Astrocyte of the spinal cord (primary cell): Measurements from ENCODE around the gene PLD4.
"Not testable (repeated sequence)": the region's sequence is repeated elsewhere in the genome, so short reads cannot be mapped to it uniquely, and the experiment has no call there.

Source experiments
- DNase-seq: peaks from one replicate; pipeline ENCODE4 v3.0.0; 2011; ENCODE audit warnings: low read depth, low spot score
- H3K4me3 ChIP-seq: 2 replicates; pipeline ENCODE4 v1.5.1; 2011; ENCODE audit warnings: low read depth, mild to moderate bottlenecking, low read length, moderate library complexity
- CTCF ChIP-seq: IDR thresholded peaks from 2 replicates; pipeline ENCODE4 v1.5.1; 2012; ENCODE audit warnings: low read depth, mild to moderate bottlenecking, low read length, inconsistent platforms
- in situ Hi-C: cut with HindIII; loops from 2 replicates; pipeline ENCODE4 v1.10.0; 2017; ENCODE audit warnings: low sequenced_read_pairs

The PLD4 gene

GRCh38 chr14:104942586-104942985, 17.9 kb downstream of the PLD4 start:
- in situ Hi-C loops = no loop called here
- DNase-seq = no peak
- no peak for TF ChIP-seq CTCF
- no peak overlapping the region for H3K4me3 ChIP-seq

- DNase-seq, in situ Hi-C loops, H3K4me3 ChIP-seq: not testable (repeated sequence)
These were observed 18.7 kb downstream of the PLD4 start for GRCh38 chr14:104943216-104944015.

- DNase-seq, in situ Hi-C loops, H3K4me3 ChIP-seq: not testable (repeated sequence)
These were observed 19.3 kb downstream of the PLD4 start for GRCh38 chr14:104944016-104944308.

- DNase-seq, H3K4me3 ChIP-seq, in situ Hi-C loops: not testable (repeated sequence)
These were observed 19.9 kb downstream of the PLD4 start for GRCh38 chr14:104944436-104945205.

- H3K4me3 ChIP-seq, in situ Hi-C loops: not testable (repeated sequence)
These were observed 20.6 kb downstream of the PLD4 start for GRCh38 chr14:104945266-104945665.

GRCh38 chr14:104945986-104946965, 21.6 kb downstream of the PLD4 start:
- DNase-seq, H3K4me3 ChIP-seq, in situ Hi-C loops: not testable (repeated sequence)

More at GRCh38 chr14:104945266-104945665, 20.6 kb downstream of the PLD4 start:
- not testable (repeated sequence) for DNase-seq

GRCh38 chr14:104947201-104947600, 22.5 kb downstream of the PLD4 start:
- DNase-seq, in situ Hi-C loops, H3K4me3 ChIP-seq: not testable (repeated sequence)

GRCh38 chr14:104947881-104948735, 23.4 kb downstream of the PLD4 start:
- H3K4me3 ChIP-seq, in situ Hi-C loops, DNase-seq: not testable (repeated sequence)

GRCh38 chr14:104948736-104949031, 24.0 kb downstream of the PLD4 start:
- no peak overlapping the region for H3K4me3 ChIP-seq
- DNase-seq = no peak
- TF ChIP-seq CTCF = no peak
- in situ Hi-C loops = no loop called here

- in situ Hi-C loops, H3K4me3 ChIP-seq, DNase-seq: not testable (repeated sequence)
These were observed 24.8 kb downstream of the PLD4 start for GRCh38 chr14:104949406-104949955.
